HepG2 (cell line): Measurements from ENCODE around the gene EGFR. TPM values are rescaled to one million over a fixed set of nuclear protein-coding genes. Genes with fewer than 3 reads are reported as not detected.

Experiments
- ATAC-seq: fragments of 200-7000 bp; cut with Tn5 transposase; 3 replicates; pipeline ENCODE4 v1.9.1; 2020; ENCODE audit warnings: mild to moderate bottlenecking, moderate library complexity
- BruUV-seq: library from RNA; stranded (reverse); fragments of 400-500 nt; replicated peaks from 2 replicates; lab custom pipeline; 2021; lab: Mats Ljungman, UMichigan
- CTCF ChIA-PET: fragments of 300-600 bp; formaldehyde crosslinking; extraction: SDS; loops from one replicate; lab custom pipeline; 2021; ENCODE audit warnings: low total read pairs, inconsistent platforms, low intra/inter-chr PET ratio; lab: Yijun Ruan, JAX
- POLR2A ChIA-PET: fragments of 350-600 bp; sonication (Branson Sonifier 250); formaldehyde crosslinking; loops from one replicate; lab custom pipeline; 2020; ENCODE audit warnings: antibody characterized with exemption, inconsistent platforms; lab: Yijun Ruan, JAX
- DNase-seq: peaks from one replicate; pipeline ENCODE4 v3.0.0-alpha.2; 2015; ENCODE audit warnings: low spot score
- FAIRE-seq: peaks from 3 replicates; lab custom pipeline; 2011; peaks lifted over from hg19 to GRCh38; lab: Jason Lieb, UNC
- H2AFZ ChIP-seq: one replicate; pipeline ENCODE4 v1.6.1; 2011; ENCODE audit warnings: low read length, inconsistent platforms
- H3K27ac ChIP-seq: fragments of 300-600 bp; 3 replicates; pipeline ENCODE4 v1.8.0; 2011; ENCODE audit warnings: mixed run types, mild to moderate bottlenecking, mixed read lengths, low read length, inconsistent platforms; ENCODE audit not compliant: insufficient read depth; ENCODE audit errors: extremely low read length
- H3K27me3 ChIP-seq, 2 experiments: fragments of 200-600 bp in 1 of 2; 2 replicates in 1 of 2; 3 replicates in 1 of 2; pipeline versions ENCODE4 v1.6.0 to v1.8.0; 2011; ENCODE audit warnings: low read length in 2 of 2, mild to moderate bottlenecking in 2 of 2, moderate library complexity in 2 of 2, inconsistent platforms in 1 of 2; ENCODE audit not compliant: insufficient read depth in 2 of 2, control insufficient read depth in 1 of 2
- H3K36me3 ChIP-seq, 2 experiments: fragments of 200-600 bp in 1 of 2; replicated peaks in 1 of 2; 2 replicates in 1 of 2; 3 replicates in 1 of 2; pipeline versions ENCODE4 v1.5.1 to v1.8.0; 2011; ENCODE audit warnings: low read length in 2 of 2, inconsistent platforms in 1 of 2; ENCODE audit not compliant: insufficient read depth in 2 of 2, control insufficient read depth in 1 of 2
- H3K4me1 ChIP-seq: 2 replicates; pipeline ENCODE4 v1.5.1; 2012; ENCODE audit warnings: low read length, inconsistent platforms; ENCODE audit not compliant: insufficient read depth
- H3K4me2 ChIP-seq: 2 replicates; pipeline ENCODE4 v1.6.0; 2011; ENCODE audit warnings: low read depth, low read length, inconsistent platforms
- H3K4me3 ChIP-seq, 3 experiments: fragments of 200-600 bp in 1 of 3; sonication (generic), shearing (Covaris generic) in 1 of 3; replicated peaks in 1 of 3; 2 replicates each; pipeline ENCODE4 v1.5.1; 2011 to 2016; ENCODE audit warnings: low read length in 3 of 3, inconsistent platforms in 2 of 3, low read depth in 2 of 3, mild to moderate bottlenecking in 2 of 3, control low read depth in 1 of 3, mixed read lengths in 1 of 3; ENCODE audit not compliant: insufficient read depth in 1 of 3
- H3K79me2 ChIP-seq: one replicate; pipeline ENCODE4 v1.6.1; 2011; ENCODE audit warnings: low read length, inconsistent platforms; ENCODE audit not compliant: insufficient read depth
- H3K9ac ChIP-seq: 2 replicates; pipeline ENCODE4 v1.6.0; 2011; ENCODE audit warnings: mild to moderate bottlenecking, low read depth, low read length, inconsistent platforms; ENCODE audit not compliant: insufficient read depth
- H3K9me3 ChIP-seq: 2 replicates; pipeline ENCODE4 v1.5.1; 2012; ENCODE audit warnings: mild to moderate bottlenecking, low read length
- H4K20me1 ChIP-seq: 2 replicates; pipeline ENCODE4 v1.6.0; 2011; ENCODE audit warnings: inconsistent platforms, mild to moderate bottlenecking, low read length, moderate library complexity; ENCODE audit not compliant: insufficient read depth
- NBN ChIP-seq: fragments of 450-650 bp; conservative IDR thresholded peaks from 2 replicates; pipeline ENCODE4 v1.6.1; 2017
- RORA ChIP-seq: sonication (generic); formaldehyde crosslinking; IDR thresholded peaks from 2 replicates; pipeline ENCODE4 v1.5.0; 2020; ENCODE audit warnings: mild to moderate bottlenecking, missing genetic modification reagents, moderate library complexity
- ZMYM4 ChIP-seq: sonication (generic); formaldehyde crosslinking; IDR thresholded peaks from 2 replicates; pipeline ENCODE4 v1.8.1; 2023; ENCODE audit warnings: mild to moderate bottlenecking, missing genetic modification reagents
- ZNF17 ChIP-seq: sonication (generic); formaldehyde crosslinking; IDR thresholded peaks from 2 replicates; pipeline ENCODE4 v1.5.0; 2020; ENCODE audit warnings: mild to moderate bottlenecking, missing genetic modification reagents
- ZNF572 ChIP-seq: sonication (generic); formaldehyde crosslinking; IDR thresholded peaks from 2 replicates; pipeline ENCODE4 v1.5.1; 2020; ENCODE audit warnings: mild to moderate bottlenecking, missing genetic modification reagents
- ZNF879 ChIP-seq: sonication (generic); formaldehyde crosslinking; IDR thresholded peaks from 2 replicates; pipeline ENCODE4 v1.8.1; 2023; ENCODE audit warnings: missing genetic modification reagents
- WGBS: methylation state at CpG from one replicate; pipeline ENCODE4 v1.1.6; 2017; ENCODE audit warnings: low lambda C conversion rate; 5-methylcytosine and 5-hydroxymethylcytosine counted together
- in situ Hi-C: cut with HindIII; loops from 2 replicates; pipeline ENCODE4 v1.10.0; 2017; ENCODE audit warnings: low pct_unique_long_range_greater_than_20kb; ENCODE audit not compliant: extremely low pct_ligation_motif_present
- intact Hi-C: fragments of 100-400 bp; cut with micrococcal nuclease; formaldehyde crosslinking; loops from one replicate; pipeline ENCODE4 v1.10.0; 2022; ENCODE audit not compliant: unreplicated experiment
- polyA plus RNA-seq, 8 experiments: library from polyadenylated mRNA; depleted of rRNA in 3 of 8; stranded (reverse) in 7 of 8; unstranded in 1 of 8; fragments of >200 nt; fragmentation: Illumina TruSeq in 4 of 8; extraction: Trizol in 4 of 8; gene quantifications; 2 replicates each; pipeline versions ENCODE4 v1.2.1 to v1.2.3, GENCODE V29; 2011 to 2016; ENCODE audit warnings: low read depth in 4 of 8, missing spikeins in 1 of 8, mixed read lengths in 1 of 8; ENCODE audit not compliant: insufficient read depth in 1 of 8
- total RNA-seq, 5 experiments: library from RNA; depleted of rRNA; stranded (reverse); fragments of >200 nt; fragmentation: Illumina TruSeq; extraction: Trizol; gene quantifications; 2 replicates each; pipeline ENCODE4 v1.2.3, GENCODE V29; 2016; ENCODE audit warnings: low read depth in 1 of 5
- TF ChIP-seq, protein P1 (sequence below): sonication (generic); formaldehyde crosslinking; IDR thresholded peaks from 2 replicates; pipeline ENCODE4 v1.4.0; 2020; ENCODE audit warnings: mild to moderate bottlenecking, missing genetic modification reagents
- TF ChIP-seq, protein P2 (sequence below): sonication (generic); formaldehyde crosslinking; IDR thresholded peaks from 2 replicates; pipeline ENCODE4 v1.4.0; 2020; ENCODE audit warnings: mild to moderate bottlenecking, missing genetic modification reagents

Gene EGFR
- total and polyA plus RNA-seq, 2 of the 13 experiments (the other 11 are each of a cell fraction or from before 2014, with no cell fraction given) = 7.0 to 10.0 TPM

DNA sequence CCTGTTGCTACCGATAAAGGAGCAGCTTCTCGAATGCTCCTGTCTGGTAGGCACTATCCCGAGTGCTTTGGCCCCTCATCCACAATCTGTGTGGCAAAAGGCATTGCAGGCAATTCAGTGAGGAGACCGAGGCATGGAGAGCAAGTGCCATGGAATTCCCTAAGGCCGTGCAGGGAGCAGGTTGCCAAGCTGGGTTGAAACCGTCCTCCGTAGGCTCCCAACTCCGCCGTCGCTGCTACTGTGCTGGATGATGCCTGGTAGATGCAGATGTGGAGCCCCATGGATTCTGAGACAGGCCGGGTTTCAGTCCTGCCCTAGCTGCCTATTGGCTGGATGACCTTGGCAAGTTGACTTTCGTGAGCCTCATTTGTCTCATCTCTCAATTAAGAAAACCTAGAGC is 85.3 kb downstream of the EGFR start (continued):
- TF ChIP-seq, protein P1, sequence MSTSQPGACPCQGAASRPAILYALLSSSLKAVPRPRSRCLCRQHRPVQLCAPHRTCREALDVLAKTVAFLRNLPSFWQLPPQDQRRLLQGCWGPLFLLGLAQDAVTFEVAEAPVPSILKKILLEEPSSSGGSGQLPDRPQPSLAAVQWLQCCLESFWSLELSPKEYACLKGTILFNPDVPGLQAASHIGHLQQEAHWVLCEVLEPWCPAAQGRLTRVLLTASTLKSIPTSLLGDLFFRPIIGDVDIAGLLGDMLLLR (CRISPR knock-in tag) = no peak
- TF ChIP-seq, all 625 proteins: peak for 0

DNA sequence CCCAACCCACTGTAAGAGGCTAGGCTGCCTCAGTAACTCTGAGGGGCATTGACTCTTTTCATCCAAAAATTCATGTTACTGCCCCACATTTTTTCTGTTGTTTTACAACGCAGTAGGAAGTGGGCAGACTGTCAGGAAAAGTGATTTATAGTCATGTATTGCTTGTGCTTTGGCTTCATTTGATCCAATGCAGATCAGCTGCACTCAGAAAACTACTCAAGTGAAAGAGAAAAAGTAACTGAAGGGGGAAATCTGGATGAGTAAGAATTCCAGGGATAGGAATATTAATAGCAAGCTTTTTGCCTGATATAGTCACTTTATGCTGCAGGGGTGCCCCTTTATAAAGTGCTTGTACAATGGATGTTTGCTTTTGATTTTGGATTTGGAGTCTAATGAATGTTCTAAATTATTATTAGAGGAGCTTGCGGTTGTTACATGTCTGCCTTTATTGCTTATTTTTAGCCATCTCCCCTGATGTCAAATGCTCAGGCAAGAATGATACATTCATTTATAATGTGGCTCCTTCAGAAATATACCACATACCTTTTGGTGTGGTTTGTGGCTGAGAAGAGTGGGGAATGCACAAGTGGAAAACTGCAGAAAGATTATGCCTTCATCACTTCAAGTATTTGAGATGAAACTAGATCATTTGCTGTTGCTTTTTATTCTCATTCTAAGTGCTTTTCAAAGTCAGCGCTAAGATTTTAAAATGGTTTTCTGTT is 86.1 kb downstream of the EGFR start:
- in situ Hi-C loops (no loop called here), intact Hi-C loops (no loop called here)
- Histone ChIP-seq H3K4me3 (no peak overlapping the region), H2AFZ (no peak overlapping the region), H3K27me3 (no peaks in the 10 kb centered on the region), H3K27ac (no peak overlapping the region), H3K4me2 (no peak overlapping the region), H3K4me1 (peaks cover 18% of the 10 kb centered on the region; the same call in 1 of the 2 replicates), H3K9ac (no peak overlapping the region), H3K36me3 (no peaks in the 10 kb centered on the region), H4K20me1 (no peaks in the 10 kb centered on the region), H3K9me3 (no peaks in the 10 kb centered on the region), H3K79me2 (no peaks in the 10 kb centered on the region)
- POLR2A ChIA-PET = no interaction called here
- no TSS peak for BruUV-seq
- DNase-seq (no peak), FAIRE-seq (no peak), ATAC-seq (no peak)
- CTCF ChIA-PET = no interaction called here
- 91% methylated on average over 3 of the region's 3 CpGs for WGBS
- TF ChIP-seq ZNF879 (CRISPR knock-in tag) (no peak), NBN (no peak), ZNF572 (CRISPR knock-in tag) (no peak), ZMYM4 (CRISPR knock-in tag) (no peak), RORA (CRISPR knock-in tag) (no peak), ZNF17 (CRISPR knock-in tag) (no peak)
- TF ChIP-seq, protein P2, sequence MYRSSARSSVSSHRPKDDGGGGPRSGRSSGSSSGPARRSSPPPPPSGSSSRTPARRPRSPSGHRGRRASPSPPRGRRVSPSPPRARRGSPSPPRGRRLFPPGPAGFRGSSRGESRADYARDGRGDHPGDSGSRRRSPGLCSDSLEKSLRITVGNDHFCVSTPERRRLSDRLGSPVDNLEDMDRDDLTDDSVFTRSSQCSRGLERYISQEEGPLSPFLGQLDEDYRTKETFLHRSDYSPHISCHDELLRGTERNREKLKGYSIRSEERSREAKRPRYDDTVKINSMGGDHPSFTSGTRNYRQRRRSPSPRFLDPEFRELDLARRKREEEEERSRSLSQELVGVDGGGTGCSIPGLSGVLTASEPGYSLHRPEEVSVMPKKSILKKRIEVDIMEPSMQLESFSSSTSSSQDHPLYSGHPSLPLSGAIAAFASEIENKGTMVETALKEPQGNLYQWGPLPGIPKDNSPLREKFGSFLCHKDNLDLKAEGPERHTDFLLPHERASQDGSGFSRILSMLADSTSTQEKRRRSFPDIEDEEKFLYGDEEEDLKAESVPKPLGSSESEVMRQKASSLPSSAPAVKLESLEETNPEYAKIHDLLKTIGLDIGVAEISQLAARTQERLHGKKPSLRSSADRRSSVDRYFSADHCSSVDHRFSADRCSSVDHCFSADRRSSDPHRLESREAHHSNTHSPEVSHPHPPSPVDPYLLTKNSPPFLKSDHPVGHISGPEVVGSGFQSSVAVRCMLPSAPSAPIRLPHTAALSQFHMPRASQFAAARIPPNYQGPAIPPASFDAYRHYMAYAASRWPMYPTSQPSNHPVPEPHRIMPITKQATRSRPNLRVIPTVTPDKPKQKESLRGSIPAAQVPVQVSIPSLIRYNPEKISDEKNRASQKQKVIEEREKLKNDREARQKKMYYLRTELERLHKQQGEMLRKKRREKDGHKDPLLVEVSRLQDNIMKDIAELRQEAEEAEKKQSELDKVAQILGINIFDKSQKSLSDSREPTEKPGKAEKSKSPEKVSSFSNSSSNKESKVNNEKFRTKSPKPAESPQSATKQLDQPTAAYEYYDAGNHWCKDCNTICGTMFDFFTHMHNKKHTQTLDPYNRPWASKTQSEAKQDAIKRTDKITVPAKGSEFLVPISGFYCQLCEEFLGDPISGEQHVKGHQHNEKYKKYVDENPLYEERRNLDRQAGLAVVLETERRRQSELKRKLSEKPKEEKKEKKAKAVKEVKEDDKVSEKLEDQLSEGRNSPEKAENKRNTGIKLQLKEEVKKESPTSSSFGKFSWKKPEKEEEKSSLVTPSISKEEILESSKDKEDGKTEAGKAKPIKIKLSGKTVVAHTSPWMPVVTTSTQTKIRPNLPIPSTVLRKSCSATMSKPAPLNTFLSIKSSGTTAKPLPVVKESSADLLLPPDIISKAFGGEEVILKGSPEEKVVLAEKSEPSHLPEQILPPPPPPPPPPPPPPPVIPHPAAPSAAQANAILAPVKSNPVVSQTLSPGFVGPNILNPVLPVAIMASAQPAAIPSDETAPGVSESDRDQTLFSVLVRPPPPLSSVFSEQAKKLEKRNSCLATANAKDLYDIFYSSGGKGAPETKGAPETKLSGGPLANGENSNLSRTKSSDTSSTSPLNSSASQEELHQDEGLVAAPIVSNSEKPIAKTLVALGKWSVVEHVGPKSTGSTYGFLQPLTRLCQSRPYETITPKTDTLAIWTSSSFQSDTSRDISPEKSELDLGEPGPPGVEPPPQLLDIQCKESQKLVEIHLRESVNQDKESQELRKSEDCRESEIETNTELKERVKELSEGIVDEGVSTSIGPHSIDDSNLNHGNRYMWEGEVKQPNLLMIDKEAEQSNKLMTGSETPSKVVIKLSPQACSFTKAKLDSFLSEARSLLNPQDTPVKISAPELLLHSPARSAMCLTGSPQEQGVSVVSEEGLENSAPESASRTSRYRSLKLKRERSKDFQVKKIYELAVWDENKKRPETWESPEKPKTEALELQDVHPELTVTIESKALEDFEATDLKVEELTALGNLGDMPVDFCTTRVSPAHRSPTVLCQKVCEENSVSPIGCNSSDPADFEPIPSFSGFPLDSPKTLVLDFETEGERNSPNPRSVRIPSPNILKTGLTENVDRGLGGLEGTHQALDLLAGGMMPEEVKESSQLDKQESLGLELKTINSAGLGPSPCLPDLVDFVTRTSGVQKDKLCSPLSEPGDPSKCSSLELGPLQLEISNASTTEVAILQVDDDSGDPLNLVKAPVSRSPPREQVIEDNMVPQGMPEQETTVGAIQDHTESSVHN (CRISPR knock-in tag) = no peak
